Naive thymus-derived CD8-positive, alpha-beta T cell (primary cell): ENCODE measurements around the gene PIGH. TPM values are rescaled to one million over a fixed set of nuclear protein-coding genes. Genes with fewer than 3 reads are reported as not detected.
"Not testable (repeated sequence)": the region's sequence is repeated elsewhere in the genome, so short reads cannot be mapped to it uniquely, and the experiment has no call there.

Experiments
- ATAC-seq, 2 donors: fragments of 150-1000 bp; cut with Tn5 transposase in 1 of 2; sonication (Bioruptor Pico), chemical (Tn5 transposase) in 1 of 2; 1 replicate in 1 of 2; 2 replicates in 1 of 2; pipeline ENCODE4 v1.10.0; 2021; ENCODE audit warnings: mild to moderate bottlenecking in 2 of 2, moderate library complexity in 2 of 2
- POLR2A ChIA-PET: fragments of 350-600 bp; sonication (Branson Sonifier 250); formaldehyde crosslinking; loops from one replicate; lab custom pipeline; 2021; ENCODE audit warnings: antibody characterized with exemption; lab: Charles Lee
- DNase-seq, 10 donors: peaks; one replicate each; pipeline versions ENCODE4 v3.0.0 to v3.0.0-alpha.2; 2020 to 2022
- H3K27ac Mint-ChIP-seq, 10 donors: one replicate each; pipeline ENCODE4 v1.8.0; 2020 to 2022; ENCODE audit warnings: mild to moderate bottlenecking in 10 of 10, mixed read lengths in 10 of 10, moderate library complexity in 4 of 10, inconsistent platforms in 1 of 10
- H3K27me3 Mint-ChIP-seq, 5 donors: one replicate each; pipeline ENCODE4 v1.8.0; 2021 to 2022; ENCODE audit warnings: mixed read lengths in 5 of 5
- H3K36me3 Mint-ChIP-seq, 3 donors: one replicate each; pipeline ENCODE4 v1.8.0; 2020 to 2022; ENCODE audit warnings: mixed read lengths in 3 of 3, mild to moderate bottlenecking in 2 of 3, inconsistent platforms in 1 of 3
- H3K4me1 Mint-ChIP-seq, 4 donors: one replicate each; pipeline ENCODE4 v1.8.0; 2021 to 2022; ENCODE audit warnings: mixed read lengths in 4 of 4
- H3K4me3 Mint-ChIP-seq, 10 donors: one replicate each; pipeline ENCODE4 v1.8.0; 2020 to 2022; ENCODE audit warnings: mild to moderate bottlenecking in 10 of 10, mixed read lengths in 10 of 10, moderate library complexity in 6 of 10, inconsistent platforms in 1 of 10
- H3K9me3 Mint-ChIP-seq, 9 donors: one replicate each; pipeline ENCODE4 v1.8.0; 2020 to 2022; ENCODE audit warnings: mixed read lengths in 9 of 9, mild to moderate bottlenecking in 3 of 9, inconsistent platforms in 1 of 9, moderate library complexity in 1 of 9
- polyA plus RNA-seq, 3 donors: library from polyadenylated mRNA; unstranded; fragments of 300-500 nt; fragmentation: Illumina TruSeq; gene quantifications; one replicate each; pipeline ENCODE4 v1.2.3, GENCODE V29; 2021
- total RNA-seq, 8 experiments: library from RNA in 2 of 8; stranded (reverse) in 2 of 8; gene quantifications; one replicate each; pipeline ENCODE4 v1.2.3 and lab custom pipeline; 2021 to 2026

The PIGH gene
- total and polyA plus RNA-seq, 5 experiments from 2014 or later = 24.6 to 44.5 (median 35.3) TPM

DNA sequence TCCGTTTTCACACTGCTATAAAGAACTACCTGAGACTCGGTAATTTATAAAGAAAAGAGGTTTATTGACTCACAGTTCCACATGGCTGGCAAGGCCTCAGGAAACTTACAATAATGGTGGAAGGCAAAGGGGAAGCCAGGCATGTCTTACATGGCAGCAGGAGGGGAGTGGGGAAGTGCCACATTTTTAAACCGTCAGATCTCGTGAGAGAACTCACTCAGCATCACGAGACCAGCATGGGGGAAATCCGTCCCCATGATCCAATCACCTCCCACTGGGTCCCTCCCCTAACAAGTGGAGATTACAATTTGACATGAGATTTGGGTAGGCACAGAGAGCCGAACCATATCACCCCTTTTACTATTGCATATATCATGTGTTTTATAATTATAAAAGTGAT is 2.0 kb upstream of the PIGH start:
- Mint-ChIP-seq H3K27ac (peak overlapping the region in 3 of 10 donors; percentile 71 to 98 (median 94)), H3K36me3 (no peaks in the 10 kb centered on the region), H3K4me1 (peaks cover 20 to 46% (median 31%) of the 10 kb centered on the region in 4 donors), H3K4me3 (peak overlapping the region in 1 of 10 donors; percentile 36), H3K27me3 (peaks cover 0 to 4% (median 0%) of the 10 kb centered on the region in 5 donors), H3K9me3 (no peaks in the 10 kb centered on the region)
- ATAC-seq = no peak
- no peak for DNase-seq
- POLR2A ChIA-PET = interaction anchor here (3.6 kb wide), 1 partner anchor 17 kb away, joined by 27 read pairs; the partner anchor contains the start of gene ARG2

DNA sequence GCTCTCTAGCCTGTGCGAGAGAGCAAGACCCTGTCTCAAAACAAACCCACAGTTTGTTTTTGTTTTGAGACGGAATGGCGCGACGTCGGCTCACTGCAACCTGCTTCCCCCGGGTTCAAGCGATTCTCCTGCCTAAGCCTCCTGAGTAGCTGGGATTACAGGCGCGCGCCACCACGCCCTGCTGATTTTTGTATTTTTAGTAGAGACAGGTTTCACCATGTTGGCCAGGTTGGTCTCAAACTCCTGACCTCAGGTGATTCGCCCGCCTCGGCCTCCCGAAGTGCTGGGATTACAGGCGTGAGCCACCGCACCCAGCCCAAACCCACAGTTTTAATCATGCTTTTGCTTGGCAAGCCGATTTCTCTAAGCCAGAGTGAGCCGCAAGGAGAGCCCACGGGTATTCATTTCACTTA is 500 bp upstream of the PIGH start:
- H3K36me3 Mint-ChIP-seq, H3K9me3 Mint-ChIP-seq, H3K27me3 Mint-ChIP-seq, ATAC-seq, DNase-seq: not testable (repeated sequence)
- Mint-ChIP-seq H3K4me3 (peak overlapping the region; percentile 88 to 99 (median 97)), H3K27ac (peak overlapping the region; percentile 89 to 99 (median 98)), H3K4me1 (peaks cover 21 to 59% (median 43%) of the 10 kb centered on the region in 4 donors)
- POLR2A ChIA-PET = interaction anchor here (1.0 to 3.6 kb wide), 14 partner anchors 10 to 1798 kb away, joined by 3 to 27 read pairs (median 4); partner anchors contain the start of genes ARG2, ATP6V1D, EIF2S1 and ERH

DNA sequence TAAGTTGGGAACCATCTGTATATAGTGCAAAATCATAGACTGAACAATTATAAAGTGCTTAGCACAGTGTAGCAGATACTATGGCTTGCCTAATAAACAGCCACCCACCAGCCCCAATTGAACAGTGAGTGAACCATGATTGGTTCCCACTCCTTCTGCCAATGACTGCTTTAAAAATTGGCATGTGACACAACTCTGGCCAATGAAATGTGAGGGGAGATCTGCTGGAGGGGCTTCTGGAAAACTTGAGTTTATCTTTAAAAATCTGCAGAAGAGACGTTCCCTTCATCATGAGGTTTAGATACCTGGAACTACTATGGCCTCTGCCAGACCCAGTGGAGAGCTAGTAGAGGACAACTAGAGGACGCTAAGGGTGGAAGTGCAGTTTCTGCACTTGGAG is 4.7 kb downstream of the PIGH start:
- Mint-ChIP-seq H3K4me1 (peaks cover 20 to 53% (median 42%) of the 10 kb centered on the region in 4 donors), H3K4me3 (no peak overlapping the region), H3K27ac (no peak overlapping the region), H3K9me3 (no peaks in the 10 kb centered on the region), H3K36me3 (peaks cover 0 to 41% (median 2%) of the 10 kb centered on the region in 3 donors), H3K27me3 (no peaks in the 10 kb centered on the region)
- ATAC-seq = no peak
- DNase-seq = no peak
- POLR2A ChIA-PET = interaction anchor here (0.7 kb wide), 1 partner anchor 61 kb away, joined by 3 read pairs; no protein-coding TSS in a partner anchor

DNA sequence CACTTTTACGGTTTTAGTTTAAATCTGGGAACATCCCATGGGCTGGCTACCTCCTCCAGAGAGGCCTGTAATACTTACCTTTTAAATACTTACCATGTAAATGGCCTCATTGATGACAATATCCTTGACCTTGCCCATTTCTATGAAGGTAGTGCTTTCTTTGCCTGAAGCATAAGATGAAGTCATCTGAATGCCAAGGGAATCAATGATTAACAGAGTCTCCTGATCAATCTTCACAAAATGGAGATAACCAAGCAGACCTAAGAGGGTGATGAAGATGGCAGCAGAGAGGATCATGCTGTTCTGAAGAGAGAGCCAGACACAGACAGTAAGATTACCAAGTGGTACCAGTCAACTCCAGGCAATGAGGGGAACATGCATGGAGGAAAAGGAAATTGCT is 6.4 kb downstream of the PIGH start:
- ATAC-seq, H3K9me3 Mint-ChIP-seq, H3K27me3 Mint-ChIP-seq, H3K4me3 Mint-ChIP-seq, DNase-seq: not testable (repeated sequence)
- Mint-ChIP-seq H3K36me3 (peaks cover 0 to 56% (median 4%) of the 10 kb centered on the region in 3 donors), H3K4me1 (peaks cover 10 to 38% (median 30%) of the 10 kb centered on the region in 4 donors), H3K27ac (peak overlapping the region in 3 of 10 donors; percentile 4 to 61 (median 40))
- POLR2A ChIA-PET = interaction anchor here (0.7 to 1.4 kb wide), 2 partner anchors 82 to 1803 kb away, joined by 3 read pairs; no protein-coding TSS in a partner anchor

DNA sequence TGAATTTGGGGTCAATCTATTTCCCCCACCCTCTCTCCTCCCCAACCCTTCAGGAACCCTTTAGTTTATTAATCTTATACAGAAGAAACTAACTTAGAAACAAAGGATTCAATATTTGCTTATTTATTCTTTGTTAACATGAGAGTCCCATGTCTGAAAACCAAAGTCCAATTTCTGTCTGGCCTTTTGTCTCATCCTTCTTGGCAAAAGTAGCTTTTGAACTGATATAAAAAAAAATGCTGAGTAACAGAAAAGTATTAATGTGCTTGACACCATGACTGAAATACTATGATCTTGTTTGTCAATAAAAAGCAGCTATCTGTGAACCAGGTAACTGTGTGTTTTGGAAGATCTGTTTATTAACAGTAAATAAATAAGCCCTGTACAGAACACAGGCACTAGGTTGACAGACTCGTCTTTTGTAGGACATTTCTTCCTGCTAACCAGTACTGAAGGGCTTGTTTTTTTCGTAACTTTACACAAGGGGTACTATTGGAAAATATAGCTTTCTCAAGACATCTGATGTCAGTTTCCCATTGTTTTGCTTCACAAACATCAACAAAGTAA is 10.8 kb downstream of the PIGH start:
- Mint-ChIP-seq H3K9me3 (no peaks in the 10 kb centered on the region), H3K27ac (peak overlapping the region in 1 of 10 donors; percentile 32), H3K36me3 (peaks cover 0 to 59% (median 4%) of the 10 kb centered on the region in 3 donors), H3K27me3 (no peaks in the 10 kb centered on the region), H3K4me1 (peaks cover 0 to 5% (median 1%) of the 10 kb centered on the region in 4 donors), H3K4me3 (no peak overlapping the region)
- DNase-seq = no peak
- ATAC-seq = no peak
- POLR2A ChIA-PET = interaction anchor here (1.2 kb wide), 1 partner anchor 11 kb away, joined by 4 read pairs; the partner anchor contains the start of gene PIGH

DNA sequence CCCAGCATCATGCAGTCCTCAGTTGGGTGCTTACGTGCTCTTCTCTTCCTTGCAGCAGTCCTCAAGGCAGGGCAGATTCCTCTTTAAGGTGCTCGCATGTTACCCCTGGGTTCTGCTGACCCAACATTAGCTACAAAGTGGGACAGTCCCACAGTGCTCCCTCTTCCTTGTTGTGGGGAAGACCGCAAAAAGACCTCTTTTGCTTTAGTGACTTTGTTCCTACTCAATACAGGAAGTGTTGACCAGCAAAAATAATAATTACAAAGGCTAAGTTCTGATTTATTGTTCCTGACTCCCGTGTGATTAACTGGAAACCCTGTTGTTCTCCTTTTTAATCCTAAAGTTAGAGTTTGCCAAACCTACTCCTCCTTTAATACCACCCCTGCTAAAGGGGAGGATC is 13.7 kb downstream of the PIGH start:
- ATAC-seq (no peak), DNase-seq (no peak)
- H3K9me3 Mint-ChIP-seq = no peaks in the 10 kb centered on the region
- H3K27me3 Mint-ChIP-seq = no peaks in the 10 kb centered on the region
- POLR2A ChIA-PET = interaction anchor here (0.5 kb wide), 1 partner anchor 231 kb away, joined by 5 read pairs; no protein-coding TSS in a partner anchor
- H3K27ac Mint-ChIP-seq = peak overlapping the region in 8 of 10 donors; percentile 4 to 52 (median 38)
- H3K4me3 Mint-ChIP-seq = no peak overlapping the region
- no peaks in the 10 kb centered on the region for H3K4me1 Mint-ChIP-seq
- H3K36me3 Mint-ChIP-seq = peaks cover 0 to 31% (median 2%) of the 10 kb centered on the region in 3 donors

DNA sequence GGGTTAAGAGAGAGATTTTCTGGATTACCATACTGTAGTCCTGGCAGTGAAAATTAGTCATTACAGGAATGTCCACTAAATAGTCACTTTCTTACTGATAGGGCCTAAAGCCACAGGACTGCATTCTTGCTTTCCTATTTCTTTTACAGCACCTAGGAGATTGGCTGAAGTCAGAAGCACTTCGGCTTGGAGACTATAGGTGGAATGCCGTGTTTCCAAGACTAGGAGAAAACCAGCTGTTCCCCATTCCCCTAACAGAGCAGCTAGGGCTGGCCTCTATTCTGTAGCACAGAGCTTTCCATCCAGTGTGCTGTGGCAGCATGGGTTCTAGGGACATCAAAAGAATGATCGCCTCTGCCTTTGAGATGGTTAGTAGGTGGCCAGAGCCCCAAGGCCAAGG is 15.1 kb downstream of the PIGH start:
- peaks cover 0 to 21% (median 1%) of the 10 kb centered on the region in 3 donors for H3K36me3 Mint-ChIP-seq
- H3K27ac Mint-ChIP-seq = peak overlapping the region in 1 of 10 donors; percentile 81
- no peak overlapping the region for H3K4me3 Mint-ChIP-seq
- no peak for DNase-seq
- H3K27me3 Mint-ChIP-seq = no peaks in the 10 kb centered on the region
- no peaks in the 10 kb centered on the region for H3K4me1 Mint-ChIP-seq
- no peaks in the 10 kb centered on the region for H3K9me3 Mint-ChIP-seq
- no peak for ATAC-seq
- POLR2A ChIA-PET = no interaction called here

DNA sequence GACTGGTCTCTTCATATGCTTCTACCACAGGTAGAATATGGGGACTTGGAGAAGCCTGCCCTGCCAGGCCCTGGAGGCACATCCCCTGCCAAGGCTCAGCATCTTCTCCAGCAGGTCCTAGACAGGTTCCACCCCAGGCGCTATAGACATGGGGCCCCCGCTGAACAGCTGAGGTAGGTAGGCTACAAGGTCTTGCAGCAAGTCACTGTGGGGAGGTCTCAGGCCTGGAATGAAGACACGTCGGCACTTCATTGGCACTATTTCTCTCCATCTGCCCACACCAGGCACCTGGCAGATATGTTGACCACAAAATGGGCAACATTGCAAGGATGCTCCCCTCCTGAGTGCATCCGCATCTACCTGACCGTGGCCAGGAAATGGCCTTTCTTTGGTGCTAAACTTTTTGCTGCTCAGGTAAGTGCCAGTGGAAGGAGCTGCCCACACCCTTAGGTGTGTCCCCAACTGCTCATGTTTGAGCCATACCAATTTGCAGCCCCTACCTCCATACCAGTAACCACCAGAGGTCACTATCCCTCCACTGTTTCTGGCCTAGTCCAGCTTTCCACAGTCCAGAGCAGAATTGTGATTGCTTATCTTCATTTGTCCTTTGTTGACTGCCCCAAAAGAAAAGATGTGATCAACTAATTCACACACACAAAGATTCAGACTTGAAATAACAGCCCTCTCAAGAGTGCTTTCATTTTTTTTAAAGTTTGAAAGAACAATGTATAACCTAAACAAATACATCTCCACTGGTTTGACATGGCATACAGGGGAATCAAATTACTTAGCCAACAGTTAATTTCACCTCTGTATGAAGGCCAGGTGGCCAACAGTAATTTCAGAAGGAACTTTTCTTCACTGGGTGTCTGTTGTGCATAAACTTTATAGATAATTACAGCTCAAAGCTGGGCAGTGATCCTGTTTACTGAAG is 16.1 kb downstream of the PIGH start:
- H3K9me3 Mint-ChIP-seq = no peaks in the 10 kb centered on the region
- no peaks in the 10 kb centered on the region for H3K4me1 Mint-ChIP-seq
- peaks cover 0 to 12% (median 0%) of the 10 kb centered on the region in 3 donors for H3K36me3 Mint-ChIP-seq
- H3K27me3 Mint-ChIP-seq = no peaks in the 10 kb centered on the region
- peak in 4 of 10 donors; percentile 30 to 42 (median 35) for DNase-seq
- POLR2A ChIA-PET = no interaction called here
- no peak overlapping the region for H3K4me3 Mint-ChIP-seq
- peak; percentile 53 to 81 for ATAC-seq
- H3K27ac Mint-ChIP-seq = peak overlapping the region in 2 of 10 donors; percentile 19 to 40

DNA sequence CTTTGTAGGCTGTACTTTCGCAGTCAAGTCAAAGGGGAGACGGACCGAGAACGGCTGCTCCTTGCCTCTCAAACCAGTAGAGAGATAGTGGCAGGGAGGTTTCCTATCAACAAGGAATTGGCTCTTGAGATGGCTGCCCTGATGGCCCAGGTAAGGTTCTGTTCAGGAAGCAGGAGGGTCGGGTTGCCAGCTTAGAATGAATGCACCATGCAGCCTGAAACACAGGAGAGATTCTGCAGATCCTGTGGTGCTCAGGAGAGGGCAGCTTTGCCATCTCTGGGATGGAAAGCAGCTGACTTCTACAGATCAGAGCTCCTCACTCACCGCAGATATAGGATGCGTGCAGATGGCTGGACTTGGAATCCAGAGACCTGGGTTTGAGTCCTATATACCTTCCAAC is 18.0 kb downstream of the PIGH start:
- Mint-ChIP-seq H3K36me3 (no peaks in the 10 kb centered on the region), H3K27me3 (no peaks in the 10 kb centered on the region), H3K27ac (no peak overlapping the region), H3K4me1 (no peaks in the 10 kb centered on the region), H3K9me3 (no peaks in the 10 kb centered on the region), H3K4me3 (no peak overlapping the region)
- ATAC-seq (no peak), DNase-seq (no peak)
- POLR2A ChIA-PET = no interaction called here

DNA sequence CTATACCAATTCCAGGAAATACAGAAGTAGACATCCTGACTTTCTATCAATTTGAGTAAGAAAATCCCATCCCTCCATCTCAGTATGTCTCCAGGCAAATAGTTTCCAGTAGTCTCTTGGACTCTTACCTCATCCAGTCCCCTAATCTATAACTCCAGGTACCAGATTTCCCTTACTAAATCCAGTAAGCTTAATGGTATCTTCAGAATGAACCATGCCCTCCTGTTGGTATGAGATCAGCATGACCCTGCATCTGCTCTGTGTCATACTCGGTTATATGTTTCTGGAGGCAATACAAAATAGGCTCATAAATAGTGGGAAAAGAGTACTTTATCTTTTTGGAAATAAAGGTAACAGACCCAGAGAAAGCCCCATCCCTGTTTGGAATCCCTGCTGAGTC is 18.4 kb downstream of the PIGH start:
- DNase-seq (no peak), ATAC-seq (no peak)
- Mint-ChIP-seq H3K9me3 (no peaks in the 10 kb centered on the region), H3K4me3 (no peak overlapping the region), H3K36me3 (no peaks in the 10 kb centered on the region), H3K4me1 (no peaks in the 10 kb centered on the region), H3K27ac (no peak overlapping the region), H3K27me3 (no peaks in the 10 kb centered on the region)
- POLR2A ChIA-PET = no interaction called here

DNA sequence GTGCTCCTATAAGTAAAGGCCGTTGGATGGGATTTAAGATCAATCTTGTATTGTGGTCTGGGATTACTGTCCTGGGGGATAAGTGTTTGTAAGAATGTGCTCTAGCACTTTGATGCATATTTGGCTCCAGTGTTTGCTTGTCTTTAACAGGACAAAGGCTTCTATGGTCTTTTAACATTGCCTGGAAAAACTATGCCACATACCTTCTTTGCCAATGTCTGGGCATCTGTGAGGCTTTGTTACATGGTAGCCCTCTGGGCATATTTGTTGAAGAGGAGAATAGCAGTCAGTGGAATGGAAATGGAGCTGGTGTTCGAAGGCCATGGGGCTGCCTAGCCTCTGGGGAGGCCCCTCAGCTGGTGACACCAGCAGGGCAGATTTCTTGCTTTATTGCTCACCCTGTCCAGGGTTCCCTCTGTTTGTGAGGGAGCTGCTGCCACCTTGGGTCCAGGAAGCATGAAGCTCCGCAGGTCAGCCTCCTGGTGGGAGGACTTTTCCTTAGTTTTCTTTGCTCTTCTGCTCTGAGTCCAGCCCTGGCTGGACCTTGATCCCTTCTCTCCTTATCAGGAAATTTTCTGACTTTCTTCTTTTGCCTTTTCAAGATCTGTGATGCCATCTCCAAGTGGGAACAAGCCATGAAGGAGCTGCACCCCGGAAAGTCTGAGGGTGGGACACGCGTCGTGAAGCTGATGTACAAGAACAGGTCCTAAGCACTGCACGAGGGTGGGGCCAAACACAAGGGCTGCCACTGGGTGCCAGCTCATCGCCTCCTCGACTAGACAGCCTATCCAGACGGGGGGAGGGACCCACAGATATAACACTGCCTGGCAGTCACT is 19.5 kb downstream of the PIGH start:
- no peak for DNase-seq
- H3K36me3 Mint-ChIP-seq = no peaks in the 10 kb centered on the region
- POLR2A ChIA-PET = interaction anchor here (0.6 to 1.0 kb wide), 2 partner anchors 63 to 92 kb away, joined by 4 to 6 read pairs; partner anchors contain the start of gene TMEM229B

DNA sequence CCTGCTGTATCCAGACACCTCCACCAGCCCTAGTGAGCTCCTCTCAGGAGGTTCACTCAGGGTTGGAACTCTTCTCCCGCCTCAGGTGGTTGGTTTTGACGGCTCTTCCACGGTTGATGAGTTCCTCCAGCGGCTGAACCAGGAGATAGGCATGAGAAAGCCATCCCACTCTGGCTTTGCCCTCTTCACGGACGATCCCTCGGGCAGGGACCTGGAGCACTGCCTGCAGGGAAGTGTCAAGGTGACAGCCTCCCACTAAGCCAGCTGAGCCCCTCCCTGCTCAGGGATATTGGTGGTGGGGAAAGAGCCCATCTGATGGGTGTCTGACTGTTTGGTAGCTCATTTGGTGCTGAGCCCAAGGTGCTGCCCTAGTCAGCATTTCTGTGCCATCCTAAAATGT is 20.4 kb downstream of the PIGH start:
- Mint-ChIP-seq H3K36me3 (no peaks in the 10 kb centered on the region), H3K27ac (peak overlapping the region in 3 of 10 donors; percentile 29 to 59 (median 37)), H3K9me3 (no peaks in the 10 kb centered on the region), H3K4me1 (no peaks in the 10 kb centered on the region), H3K4me3 (no peak overlapping the region), H3K27me3 (no peaks in the 10 kb centered on the region)
- POLR2A ChIA-PET = interaction anchor here (0.6 kb wide), 1 partner anchor 74 kb away, joined by 5 read pairs; no protein-coding TSS in a partner anchor
- DNase-seq (no peak), ATAC-seq (no peak)

More for the DNA sequence above, 19.5 kb downstream of the PIGH start:
- H3K4me3 Mint-ChIP-seq = no peak overlapping the region
- H3K27me3 Mint-ChIP-seq = no peaks in the 10 kb centered on the region
- H3K4me1 Mint-ChIP-seq = no peaks in the 10 kb centered on the region
- peak overlapping the region in 1 of 10 donors; percentile 55 for H3K27ac Mint-ChIP-seq
- H3K9me3 Mint-ChIP-seq = no peaks in the 10 kb centered on the region
- no peak for ATAC-seq
